Stimulated activated CD4-positive, alpha-beta T cell treated with anti-CD3 and anti-CD28 coated beads, Interleukin-15, amount 100 ng/mL, for 48 hours (primary cell): ENCODE data around the gene ATG4B.

Experiments used
- DNase-seq, 2 donors: peaks; one replicate each; pipeline ENCODE4 v3.0.0-alpha.2; 2020; ENCODE audit warnings: low read depth in 2 of 2

ATG4B gene

GRCh38 chr2:241666627-241667400 is 29.3 kb downstream of the ATG4B start:
- DNase-seq: no peak

- no peak for DNase-seq
Observed at GRCh38 chr2:241668354-241668753, 30.9 kb downstream of the ATG4B start.

DNA sequence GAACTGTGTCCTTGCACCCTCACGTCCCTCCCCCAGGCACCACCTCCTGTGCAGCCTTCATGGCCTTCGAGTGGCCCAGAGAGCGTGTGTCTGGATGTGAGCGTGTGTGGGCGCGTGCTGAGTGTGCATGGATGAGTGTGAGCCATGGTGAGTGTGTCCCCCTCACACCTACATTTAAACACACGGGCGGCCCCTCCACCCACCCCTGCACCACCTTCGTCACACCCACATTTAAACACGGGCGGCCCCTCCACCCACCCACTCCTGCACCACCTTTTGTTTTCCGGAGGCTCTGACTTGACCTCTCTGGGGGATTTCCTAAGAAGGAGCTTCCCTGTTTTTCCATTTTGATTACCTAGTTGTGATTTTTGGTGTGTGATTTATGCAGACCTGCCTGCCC is 31.3 kb downstream of the ATG4B start:
- DNase-seq: no peak

- DNase-seq: no peak
Observed at GRCh38 chr2:241670333-241671110, 33.0 kb downstream of the ATG4B start.

DNA sequence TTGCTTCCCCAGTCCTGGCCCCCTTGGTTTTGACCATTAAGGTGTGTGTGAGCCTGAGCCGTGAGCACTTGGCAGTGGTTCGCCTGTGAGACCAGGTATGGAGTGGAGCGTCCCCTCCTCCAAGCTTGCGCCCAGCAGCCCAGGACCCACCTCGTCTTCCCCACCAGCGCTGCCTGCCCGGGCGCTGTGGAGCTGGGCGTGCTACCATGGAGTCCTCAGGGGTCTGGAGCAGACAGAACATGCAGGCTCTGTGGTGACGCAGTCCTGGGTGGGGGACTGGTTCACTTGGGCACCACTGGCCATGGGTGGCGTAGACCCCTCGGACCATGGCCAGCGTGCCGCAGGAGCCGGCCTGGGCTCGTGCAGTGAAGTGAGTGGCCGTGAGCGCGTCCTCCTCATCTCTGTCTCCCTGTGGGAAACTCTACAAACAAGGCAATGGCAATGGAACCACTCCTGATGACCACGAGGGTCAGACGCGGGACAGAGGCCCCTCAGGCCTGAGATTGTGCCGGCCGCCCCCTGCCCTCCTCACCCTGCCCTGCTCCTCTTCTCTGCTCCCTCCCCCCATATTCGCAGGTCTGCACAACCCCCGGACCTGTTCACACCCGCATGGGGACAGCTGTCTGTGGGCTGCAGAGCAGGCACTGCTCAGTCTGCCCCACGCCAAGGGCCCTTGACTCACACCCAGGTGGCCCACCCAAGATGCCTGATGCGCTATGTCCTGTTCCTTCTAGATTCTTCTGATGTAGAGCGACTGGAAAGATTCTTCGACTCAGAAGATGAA is 34.2 kb downstream of the ATG4B start:
- DNase-seq: no peak

- DNase-seq: no peak
Observed at GRCh38 chr2:241672243-241673188, 35.0 kb downstream of the ATG4B start.

DNA sequence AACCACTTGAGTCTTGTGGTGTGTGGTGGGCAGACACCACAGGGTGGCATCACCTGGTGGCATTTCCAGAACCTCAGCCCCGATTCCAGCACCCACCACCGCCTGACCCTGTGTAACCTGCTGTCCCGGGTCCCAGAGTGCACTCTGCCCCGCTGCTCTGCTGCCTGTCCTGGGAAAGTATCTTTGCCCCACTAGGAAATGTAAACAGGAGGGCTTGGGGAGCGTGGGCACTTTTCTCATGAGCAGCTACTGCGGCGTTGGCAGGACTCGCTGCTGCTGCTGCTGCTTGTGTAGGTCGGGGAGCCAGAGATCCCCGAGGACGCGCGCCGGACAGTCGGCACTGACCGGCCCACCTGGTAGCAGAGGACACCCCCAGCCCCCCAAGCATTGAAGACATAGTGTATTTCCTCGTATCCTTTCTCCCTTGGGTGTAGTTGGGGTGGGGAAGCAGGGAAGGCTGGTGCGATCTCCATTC is 35.7 kb downstream of the ATG4B start:
- DNase-seq: no peak

DNA sequence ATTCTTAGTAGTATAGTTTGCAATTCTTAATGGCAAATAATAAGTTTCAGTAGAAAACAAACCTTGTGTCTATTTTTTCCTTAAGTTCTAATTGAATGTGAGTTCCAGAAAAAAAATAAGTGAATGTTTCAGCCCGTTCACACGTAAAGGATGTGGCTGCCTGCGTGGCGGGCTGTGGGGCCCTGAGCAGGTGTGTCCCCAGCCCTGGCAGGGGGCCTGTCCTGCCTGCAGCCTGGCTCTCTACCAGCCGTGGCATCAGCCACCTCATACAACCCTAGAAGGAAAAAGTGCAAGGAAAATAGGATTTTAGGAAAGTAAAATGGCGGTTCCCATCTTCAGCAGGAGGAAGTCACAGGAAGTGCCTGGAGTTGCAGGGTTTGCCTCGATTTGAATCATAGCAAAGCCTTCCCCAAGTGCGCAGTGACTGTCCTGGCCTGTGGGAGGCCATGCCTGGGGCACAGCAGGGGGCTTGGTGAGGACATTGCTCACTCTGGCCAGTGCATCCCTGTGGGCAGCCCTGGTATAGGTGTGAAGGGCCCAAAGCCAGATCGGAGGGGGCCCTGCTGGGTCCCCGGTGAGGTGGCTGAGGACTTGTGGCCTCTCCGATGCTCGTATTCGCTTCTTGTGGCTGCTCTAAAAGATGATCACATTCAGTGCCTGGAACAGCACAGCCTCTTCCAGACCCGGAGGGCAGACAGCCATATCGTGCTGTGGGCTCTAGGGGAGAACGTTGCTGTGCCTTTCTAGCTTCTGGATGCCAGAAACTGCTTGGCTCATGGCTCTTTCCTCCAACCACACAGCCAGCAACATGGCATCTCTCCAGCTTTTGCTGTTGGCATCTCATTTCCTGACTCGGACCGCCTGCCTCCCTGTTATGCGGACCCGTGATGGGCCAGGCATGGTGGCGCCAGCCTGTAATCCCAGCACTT is 36.6 kb downstream of the ATG4B start:
- no peak for DNase-seq

DNA sequence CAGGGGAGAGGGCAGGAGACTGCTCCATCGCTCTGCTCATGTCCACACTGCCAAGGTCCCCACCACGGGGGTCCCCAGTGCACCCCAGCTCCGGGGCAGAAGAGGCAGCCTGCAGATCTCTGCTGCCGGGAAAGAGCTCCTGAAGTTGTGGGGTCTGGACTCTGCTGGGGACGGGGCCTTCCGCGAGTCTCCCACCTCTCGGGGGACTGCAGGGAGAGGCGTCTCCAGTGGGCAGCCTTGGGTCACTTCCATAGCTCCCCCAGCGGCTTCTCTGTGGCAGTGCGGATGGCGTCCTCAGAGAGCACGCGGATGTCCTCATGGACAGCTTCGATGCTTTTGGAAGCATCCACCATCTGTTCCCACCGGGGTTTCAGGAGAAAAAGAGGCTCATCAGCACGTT is 38.4 kb downstream of the ATG4B start:
- DNase-seq: no peak

GRCh38 chr2:241676665-241677064 is 39.2 kb downstream of the ATG4B start:
- no peak for DNase-seq

DNA sequence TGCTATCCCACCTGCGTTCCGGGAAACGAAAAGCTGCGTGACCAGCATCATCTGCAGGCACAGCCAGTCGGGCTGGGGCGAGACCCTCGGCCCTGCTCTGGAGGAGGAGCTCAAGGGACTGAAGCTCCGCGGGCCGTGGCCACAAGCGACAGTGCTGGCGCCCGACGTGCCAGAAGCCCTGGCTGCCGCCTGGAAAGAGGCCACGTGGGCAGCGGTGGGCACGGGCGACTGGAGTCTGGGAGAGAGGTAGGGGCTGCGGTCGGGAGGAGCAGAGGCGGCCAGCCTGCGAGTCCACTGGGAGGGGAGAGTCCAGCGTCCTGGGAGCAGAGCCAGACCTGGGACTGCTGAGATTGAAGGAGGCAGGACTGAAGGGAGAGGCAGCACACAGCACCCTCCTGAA is 39.9 kb downstream of the ATG4B start:
- DNase-seq: no peak

- no peak for DNase-seq
Observed at GRCh38 chr2:241678307-241678706, 40.8 kb downstream of the ATG4B start.

GRCh38 chr2:241678784-241679540 is 41.5 kb downstream of the ATG4B start:
- DNase-seq: no peak

GRCh38 chr2:241680044-241680443 is 42.6 kb downstream of the ATG4B start:
- DNase-seq: no peak

- no peak for DNase-seq
Observed at GRCh38 chr2:241680827-241681599, 43.5 kb downstream of the ATG4B start.

- DNase-seq: no peak
Observed at GRCh38 chr2:241686324-241686649, 48.8 kb downstream of the ATG4B start.

GRCh38 chr2:241686650-241687425 is 49.3 kb downstream of the ATG4B start, which contains the start of gene DTYMK:
Gene DTYMK, minus strand, starts transcription at chr2:241686815. Its CDS starts 32 bp downstream, at chr2:241686783.
- DNase-seq: peak; percentile 88 to 93

- no peak for DNase-seq
Observed at GRCh38 chr2:241689306-241689705, 51.8 kb downstream of the ATG4B start.
